Astrocyte of the cerebellum (primary cell): Measurements from ENCODE around the gene KCTD20.
"Not testable (repeated sequence)": the region's sequence is repeated elsewhere in the genome, so short reads cannot be mapped to it uniquely, and the experiment has no call there.

Source experiments
- DNase-seq: peaks from one replicate; pipeline ENCODE4 v3.0.0-alpha.2; 2011; ENCODE audit warnings: low read depth
- H3K4me3 ChIP-seq: 2 replicates; pipeline ENCODE4 v1.5.1; 2011; ENCODE audit warnings: mild to moderate bottlenecking, low read depth, low read length, moderate library complexity
- CTCF ChIP-seq: IDR thresholded peaks from 2 replicates; pipeline ENCODE4 v1.5.1; 2012; ENCODE audit warnings: low read length, low read depth, moderate library complexity, mild to moderate bottlenecking; ENCODE audit errors: missing control alignments
- in situ Hi-C: cut with HindIII; loops from 2 replicates; pipeline ENCODE4 v1.10.0; 2017; ENCODE audit warnings: low sequenced_read_pairs

The KCTD20 gene

DNA sequence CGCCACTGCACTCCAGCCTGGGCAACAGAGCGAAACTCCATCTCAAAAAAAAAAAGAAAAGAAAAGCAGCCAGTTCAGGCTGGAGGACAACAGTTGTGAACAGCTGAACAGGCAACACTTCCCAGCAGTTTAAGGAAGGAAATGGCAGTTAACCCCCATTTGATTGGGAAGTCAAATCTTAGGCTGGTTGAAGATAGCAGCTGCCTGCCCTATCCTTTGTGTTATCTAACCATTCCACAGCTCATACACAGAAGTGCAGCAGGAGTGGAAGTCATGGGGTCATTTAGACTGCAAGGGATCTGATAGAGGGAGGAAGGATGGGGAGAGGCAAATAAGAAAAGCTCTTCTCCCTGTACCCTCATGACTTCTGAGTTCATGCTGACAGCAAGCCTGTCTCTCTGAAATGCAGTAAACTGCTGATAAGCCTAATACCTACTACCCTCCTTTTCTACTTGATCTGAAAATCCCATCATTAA lies 35.3 kb downstream of the KCTD20 start:
- DNase-seq, result no peak
- in situ Hi-C loops, result no loop called here
- no peak overlapping the region for H3K4me3 ChIP-seq
- no peak for TF ChIP-seq CTCF

DNA sequence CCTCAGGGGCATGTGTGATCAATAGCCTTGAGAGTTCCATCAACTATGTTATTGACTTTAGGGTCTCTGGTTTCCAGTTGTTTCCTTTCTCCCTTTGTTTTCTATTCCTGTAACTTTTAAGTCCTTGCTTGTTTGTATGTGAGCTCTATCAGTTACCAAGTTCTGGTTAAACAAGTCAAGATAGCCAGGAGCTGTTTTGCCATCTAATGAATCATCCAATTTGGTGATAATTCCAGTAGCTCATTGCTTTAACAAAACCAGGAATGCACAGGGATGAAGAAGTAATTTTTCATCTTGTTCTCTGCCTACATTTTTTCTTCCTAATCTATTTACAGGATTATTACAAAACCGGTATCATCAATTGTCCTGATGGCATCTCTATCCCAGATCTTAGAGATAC lies 36.5 kb downstream of the KCTD20 start:
- TF ChIP-seq CTCF, result no peak
- in situ Hi-C loops, result no loop called here
- no peak overlapping the region for H3K4me3 ChIP-seq
- no peak for DNase-seq

- DNase-seq, in situ Hi-C loops, H3K4me3 ChIP-seq: not testable (repeated sequence)
Observed at GRCh38 chr6:36483326-36483725, 40.5 kb downstream of the KCTD20 start.

- in situ Hi-C loops, result no loop called here
- DNase-seq, result no peak
Observed at GRCh38 chr6:36484736-36485135, 41.9 kb downstream of the KCTD20 start.

DNA sequence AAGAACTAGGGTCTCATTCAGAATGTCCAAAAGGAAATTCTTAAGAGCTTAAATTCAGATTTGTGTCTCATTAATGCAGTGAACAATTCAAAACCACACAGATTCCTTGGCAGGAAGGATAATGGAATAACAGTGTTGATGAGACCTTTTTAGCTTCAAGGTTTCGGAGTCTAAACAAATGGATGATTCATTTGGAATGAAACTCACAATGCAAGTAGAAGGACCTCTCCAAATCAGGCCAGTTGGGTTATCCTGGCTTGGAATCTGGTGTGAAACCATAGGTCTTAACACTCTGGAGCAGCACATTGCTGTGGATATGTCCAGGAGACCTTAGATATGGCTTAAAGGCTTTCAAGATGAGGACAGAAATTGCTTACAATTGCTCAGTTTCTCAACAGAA lies 44.9 kb downstream of the KCTD20 start:
- H3K4me3 ChIP-seq, result no peak overlapping the region
- DNase-seq, result peak; percentile 68
- TF ChIP-seq CTCF, result no peak
- in situ Hi-C loops, result no loop called here

More at GRCh38 chr6:36484736-36485135, 41.9 kb downstream of the KCTD20 start:
- no peak for TF ChIP-seq CTCF
- H3K4me3 ChIP-seq, result no peak overlapping the region

DNA sequence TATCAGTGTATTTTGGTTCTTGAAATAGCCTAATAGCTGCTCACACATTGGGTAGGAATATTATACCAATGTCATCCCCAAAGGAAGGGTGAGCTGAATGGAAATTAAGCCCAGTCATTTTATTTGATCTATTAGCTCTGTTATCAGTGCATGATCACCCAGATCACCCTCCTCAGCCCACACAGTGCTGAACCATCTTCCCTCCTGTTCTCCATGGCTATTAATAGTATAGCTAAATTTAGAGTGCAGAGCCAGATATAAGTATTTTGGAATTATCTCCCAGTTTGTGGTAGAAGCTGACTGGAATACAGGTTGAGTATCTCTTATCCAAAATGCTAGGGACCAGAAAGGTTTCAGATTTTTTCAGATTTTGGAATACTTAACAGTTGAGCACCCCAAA lies 45.4 kb downstream of the KCTD20 start:
- TF ChIP-seq CTCF, result no peak
- DNase-seq, result no peak
- in situ Hi-C loops, result no loop called here
- no peak overlapping the region for H3K4me3 ChIP-seq

DNA sequence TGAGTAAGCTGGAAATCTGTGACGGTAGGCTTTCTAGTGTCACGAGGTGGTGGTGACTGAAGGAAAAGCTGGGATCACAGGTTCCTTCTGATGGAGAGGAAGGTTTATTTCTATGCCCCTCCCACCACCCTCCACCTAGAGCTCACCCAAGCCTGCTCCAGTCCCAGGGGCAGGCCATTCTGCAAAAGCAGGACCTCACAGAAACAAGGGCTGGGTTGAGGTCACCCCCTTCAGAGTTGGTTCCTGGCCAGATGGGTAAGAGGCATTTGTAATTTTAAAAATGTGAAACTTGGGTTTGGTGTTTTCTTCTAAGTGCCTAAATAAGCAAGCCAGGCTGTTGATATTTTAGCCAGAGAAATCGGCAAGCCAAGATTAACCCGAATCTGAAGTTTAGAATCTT lies 46.6 kb downstream of the KCTD20 start:
- no peak for TF ChIP-seq CTCF
- DNase-seq, result no peak
- in situ Hi-C loops, result no loop called here
- no peak overlapping the region for H3K4me3 ChIP-seq
